Measurements from ENCODE around the gene MKRN1. TPM values are rescaled to one million over a fixed set of nuclear protein-coding genes. Genes with fewer than 3 reads are reported as not detected.

Gene MKRN1
- total RNA-seq, 1 experiment from 2014 or later, result 182 TPM

DNA sequence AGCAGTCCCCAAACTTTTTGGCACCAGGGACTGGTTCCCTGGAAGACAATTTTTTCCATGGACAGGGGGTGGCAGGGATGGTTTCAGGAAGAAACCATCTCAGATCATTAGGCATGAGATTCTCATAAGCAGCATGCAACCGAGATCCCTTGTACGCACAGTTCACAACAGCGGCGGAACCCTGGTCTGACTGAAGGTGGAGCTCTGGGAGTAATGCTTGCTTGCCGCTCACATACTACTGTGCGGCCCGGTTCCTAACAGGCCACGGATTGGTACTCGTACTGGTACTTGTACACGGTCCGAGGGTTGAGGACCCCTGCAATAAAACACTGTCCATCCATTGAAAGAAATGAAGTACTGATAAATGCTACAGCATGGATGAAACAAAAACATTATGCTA is 32.8 kb downstream of the MKRN1 start:
- Histone ChIP-seq H3F3A (ENCODE audit: insufficient read depth, low read depth) (peaks cover 8% of the 10 kb centered on the region; the same call in 1 of the 2 replicates), H3K4me1 (replicated peaks; ENCODE audit: insufficient read depth) (no peaks in the 10 kb centered on the region), H3K27me3 (ENCODE audit: insufficient read depth, low read depth) (no peaks in the 10 kb centered on the region), H3K4me3 (no peak overlapping the region), H3K9me3 (ENCODE audit: insufficient read depth, low read depth) (no peaks in the 10 kb centered on the region), H3K9me2 (ENCODE audit: insufficient read depth) (no peaks in the 10 kb centered on the region), H2AFZ (no peak overlapping the region), H3K36me3 (ENCODE audit: low read depth) (no peaks in the 10 kb centered on the region), H3K4me2 (no peak overlapping the region), H3K27ac (no peak overlapping the region), H3K79me2 (ENCODE audit: low read depth) (no peaks in the 10 kb centered on the region), H4K20me1 (ENCODE audit: insufficient read depth) (no peaks in the 10 kb centered on the region)
- TF ChIP-seq EZH2 (IDR thresholded peaks at IDR 0.05; ENCODE audit: low read depth) (no peak), CTCF (conservative IDR thresholded peaks at IDR 0.05) (no peak)
- ChIA-PET CTCF (no interaction called here), POLR2A (ENCODE audit: unreplicated experiment) (no interaction called here)
- intact Hi-C loops (cut with micrococcal nuclease; ENCODE audit: unreplicated experiment), result no loop called here
- BruUV-seq (replicated peaks), result no TSS peak
- DNase-seq, result no peak

GRCh38 chr7:140441519-140441918 is 37.8 kb downstream of the MKRN1 start:
- Histone ChIP-seq H3K36me3 (ENCODE audit: low read depth) (no peaks in the 10 kb centered on the region), H3K79me2 (ENCODE audit: low read depth) (no peaks in the 10 kb centered on the region), H3K4me2 (no peak overlapping the region), H3K4me3 (no peak overlapping the region), H3K4me1 (replicated peaks; ENCODE audit: insufficient read depth) (no peaks in the 10 kb centered on the region), H3F3A (ENCODE audit: insufficient read depth, low read depth) (peaks cover 4% of the 10 kb centered on the region; the same call in 1 of the 2 replicates), H4K20me1 (ENCODE audit: insufficient read depth) (no peaks in the 10 kb centered on the region), H3K27me3 (ENCODE audit: insufficient read depth, low read depth) (no peaks in the 10 kb centered on the region), H3K27ac (no peak overlapping the region), H2AFZ (no peak overlapping the region), H3K9me3 (ENCODE audit: insufficient read depth, low read depth) (no peaks in the 10 kb centered on the region), H3K9me2 (ENCODE audit: insufficient read depth) (no peaks in the 10 kb centered on the region)
- DNase-seq, result no peak
- CTCF ChIA-PET, result no interaction called here
- TF ChIP-seq CTCF (conservative IDR thresholded peaks at IDR 0.05), result no peak
- no peak for TF ChIP-seq EZH2 (IDR thresholded peaks at IDR 0.05; ENCODE audit: low read depth)
- no TSS peak for BruUV-seq (replicated peaks)
- POLR2A ChIA-PET (ENCODE audit: unreplicated experiment), result no interaction called here
- intact Hi-C loops (cut with micrococcal nuclease; ENCODE audit: unreplicated experiment), result no loop called here

DNA sequence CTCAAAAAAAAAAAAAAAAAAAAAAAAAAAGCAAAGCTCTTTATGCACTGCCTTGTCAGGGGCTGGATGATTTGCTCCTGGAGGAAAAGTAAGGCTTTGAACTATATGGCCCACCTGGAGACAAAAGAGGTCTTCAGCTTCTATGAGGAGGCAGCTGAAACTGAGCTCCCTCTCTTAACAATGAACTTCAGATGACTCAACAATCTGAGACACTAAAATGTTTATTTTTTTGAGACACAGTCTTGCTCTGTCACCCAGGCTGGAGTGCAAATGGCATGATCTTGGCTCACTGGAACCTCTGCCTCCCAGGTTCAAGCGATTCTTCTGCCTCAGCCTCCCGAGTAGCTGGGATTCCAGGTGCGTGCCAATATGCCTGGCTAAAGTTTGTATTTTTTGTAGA is 38.7 kb downstream of the MKRN1 start:
- H4K20me1 ChIP-seq (ENCODE audit: insufficient read depth), result no peaks in the 10 kb centered on the region
- no peak for TF ChIP-seq EZH2 (IDR thresholded peaks at IDR 0.05; ENCODE audit: low read depth)
- TF ChIP-seq CTCF (conservative IDR thresholded peaks at IDR 0.05), result no peak
- H3K9me2 ChIP-seq (ENCODE audit: insufficient read depth), result no peaks in the 10 kb centered on the region
- no peaks in the 10 kb centered on the region for H3K27me3 ChIP-seq (ENCODE audit: insufficient read depth, low read depth)
- no peaks in the 10 kb centered on the region for H3K4me1 ChIP-seq (replicated peaks; ENCODE audit: insufficient read depth)
- H3K27ac ChIP-seq, result no peak overlapping the region
- H3K4me3 ChIP-seq, result no peak overlapping the region
- H3F3A ChIP-seq (ENCODE audit: insufficient read depth, low read depth), result peaks cover under 1% of the 10 kb centered on the region; the same call in 1 of the 2 replicates
- H2AFZ ChIP-seq, result no peak overlapping the region
- H3K36me3 ChIP-seq (ENCODE audit: low read depth), result no peaks in the 10 kb centered on the region
- POLR2A ChIA-PET (ENCODE audit: unreplicated experiment), result no interaction called here
- H3K9me3 ChIP-seq (ENCODE audit: insufficient read depth, low read depth), result no peaks in the 10 kb centered on the region
- intact Hi-C loops (cut with micrococcal nuclease; ENCODE audit: unreplicated experiment), result no loop called here
- H3K79me2 ChIP-seq (ENCODE audit: low read depth), result no peaks in the 10 kb centered on the region
- DNase-seq, result no peak
- no peak overlapping the region for H3K4me2 ChIP-seq
- BruUV-seq (replicated peaks), result no TSS peak
- CTCF ChIA-PET, result interaction anchor here (0.7 kb wide), 1 partner anchor 39 kb away, joined by 4 read pairs; no protein-coding TSS in a partner anchor
